GM12878 (cell line): ENCODE measurements around the gene SPACA5.

Source experiments
- ASH2L ChIP-seq: fragments of 300-600, 200-600 bp; sonication (generic); IDR thresholded peaks from 2 replicates; pipeline ENCODE4 v1.6.1; 2017; ENCODE audit warnings: low read depth, mild to moderate bottlenecking, borderline replicate concordance
- CTCF ChIP-seq, 3 experiments: IDR thresholded peaks in 2 of 3; conservative IDR thresholded peaks in 1 of 3; 2 replicates each; pipeline ENCODE4 v1.5.1; 2011; ENCODE audit warnings: low read depth in 3 of 3, low read length in 3 of 3, mild to moderate bottlenecking in 3 of 3, control low read depth in 2 of 3, moderate library complexity in 2 of 3, inconsistent platforms in 1 of 3, mixed read lengths in 1 of 3; ENCODE audit not compliant: control insufficient read depth in 2 of 3, insufficient read depth in 1 of 3; ENCODE audit errors: extremely low read depth in 1 of 3
- MXI1 ChIP-seq: fragments of 150-350 bp; IDR thresholded peaks from 2 replicates; pipeline ENCODE4 v1.6.1; 2011; ENCODE audit warnings: low read depth, mild to moderate bottlenecking, inconsistent platforms, low read length, improper control_type of control experiment
- POLR2A ChIP-seq: IDR thresholded peaks from 2 replicates; pipeline ENCODE4 v1.6.1; 2011; ENCODE audit warnings: low read depth, mild to moderate bottlenecking, low read length
- RAD21 ChIP-seq: IDR thresholded peaks from 2 replicates; pipeline ENCODE4 v1.6.1; 2011; ENCODE audit warnings: mild to moderate bottlenecking, low read depth, low read length, moderate library complexity; ENCODE audit not compliant: insufficient read depth
- SMAD1 ChIP-seq: fragments of 450-650 bp; IDR thresholded peaks from 2 replicates; pipeline ENCODE4 v1.6.1; 2018; ENCODE audit warnings: mild to moderate bottlenecking, low read depth; ENCODE audit not compliant: partially characterized antibody
- STAT3 ChIP-seq: IDR thresholded peaks from 2 replicates; pipeline ENCODE4 v1.6.1; 2011; ENCODE audit warnings: low read depth, low read length, improper control_type of control experiment

- TF ChIP-seq RAD21 (no peak), STAT3 (no peak), CTCF (IDR thresholded peaks at IDR 0.05 in 2 of 3, conservative IDR thresholded peaks at IDR 0.05 in 1 of 3; ENCODE audit: control insufficient read depth in 2 of 3, extremely low read depth in 1 of 3, insufficient read depth in 1 of 3, low read depth in 3 of 3, low read length in 3 of 3) (no peak), POLR2A (no peak), SMAD1 (no peak), MXI1 (no peak), ASH2L (no peak)
Observed at GRCh38 chrX:47960406-47960805, 46.4 kb upstream of the SPACA5 start.
